ENCODE data around the gene KCTD7.
"Not testable (repeated sequence)": the region's sequence is repeated elsewhere in the genome, so short reads cannot be mapped to it uniquely, and the experiment has no call there.

The KCTD7 gene

DNA sequence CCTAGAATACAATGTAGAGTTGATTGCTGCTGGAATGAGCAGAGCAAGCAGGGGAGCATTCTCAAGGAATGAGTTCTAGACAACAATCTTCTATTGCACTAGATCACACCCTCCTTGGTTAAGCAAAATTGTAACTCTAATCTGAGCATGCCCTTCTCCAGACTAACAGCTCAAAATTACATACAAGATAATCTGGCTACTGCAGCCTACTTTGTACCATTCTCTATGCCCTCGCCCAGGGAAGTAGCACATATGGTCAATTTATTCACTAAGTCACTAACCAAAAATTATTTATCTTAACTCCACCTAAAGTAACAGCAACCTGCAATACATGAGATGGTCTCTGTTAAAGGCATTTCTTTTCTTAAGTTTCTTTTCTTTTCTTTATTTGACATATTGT lies 42.5 kb upstream of the KCTD7 start:
- H4K20me1 ChIP-seq (ENCODE audit: insufficient read depth, low read length) = peaks cover 56% of the 10 kb centered on the region
- H2AFZ ChIP-seq (ENCODE audit: low read depth, low read length) = no peak overlapping the region
- H3K4me2 ChIP-seq (ENCODE audit: insufficient read depth, low read length) = no peak overlapping the region
- H3K79me2 ChIP-seq (ENCODE audit: insufficient read depth, low read length) = peaks cover 99% of the 10 kb centered on the region
- no peaks in the 10 kb centered on the region for H3K27me3 ChIP-seq (ENCODE audit: insufficient read depth, low read length, poor library complexity)
- H3K36me3 ChIP-seq (ENCODE audit: insufficient read depth, low read length) = peaks cover 36% of the 10 kb centered on the region
- no peak for TF ChIP-seq EZH2 (IDR thresholded peaks at IDR 0.05; ENCODE audit: borderline replicate concordance, low read depth, low read length, severe bottlenecking)
- TF ChIP-seq, protein P1, sequence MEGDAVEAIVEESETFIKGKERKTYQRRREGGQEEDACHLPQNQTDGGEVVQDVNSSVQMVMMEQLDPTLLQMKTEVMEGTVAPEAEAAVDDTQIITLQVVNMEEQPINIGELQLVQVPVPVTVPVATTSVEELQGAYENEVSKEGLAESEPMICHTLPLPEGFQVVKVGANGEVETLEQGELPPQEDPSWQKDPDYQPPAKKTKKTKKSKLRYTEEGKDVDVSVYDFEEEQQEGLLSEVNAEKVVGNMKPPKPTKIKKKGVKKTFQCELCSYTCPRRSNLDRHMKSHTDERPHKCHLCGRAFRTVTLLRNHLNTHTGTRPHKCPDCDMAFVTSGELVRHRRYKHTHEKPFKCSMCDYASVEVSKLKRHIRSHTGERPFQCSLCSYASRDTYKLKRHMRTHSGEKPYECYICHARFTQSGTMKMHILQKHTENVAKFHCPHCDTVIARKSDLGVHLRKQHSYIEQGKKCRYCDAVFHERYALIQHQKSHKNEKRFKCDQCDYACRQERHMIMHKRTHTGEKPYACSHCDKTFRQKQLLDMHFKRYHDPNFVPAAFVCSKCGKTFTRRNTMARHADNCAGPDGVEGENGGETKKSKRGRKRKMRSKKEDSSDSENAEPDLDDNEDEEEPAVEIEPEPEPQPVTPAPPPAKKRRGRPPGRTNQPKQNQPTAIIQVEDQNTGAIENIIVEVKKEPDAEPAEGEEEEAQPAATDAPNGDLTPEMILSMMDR (IDR thresholded peaks at IDR 0.05; ENCODE audit: borderline replicate concordance, extremely low read depth, low read length, poor library complexity, severe bottlenecking) = no peak
- no peaks in the 10 kb centered on the region for H3K9me3 ChIP-seq (ENCODE audit: insufficient read depth, low read length, severe bottlenecking)
- no peak for DNase-seq
- H3K9ac ChIP-seq (ENCODE audit: low read depth, low read length) = no peak overlapping the region
- H3K4me1 ChIP-seq (ENCODE audit: insufficient read depth, low read length) = peaks cover 20% of the 10 kb centered on the region
- no peak overlapping the region for H3K27ac ChIP-seq (ENCODE audit: low read length)
- no peak for ATAC-seq (ENCODE audit: insufficient read depth, low read depth)
- H3K4me3 ChIP-seq (ENCODE audit: low read depth in 1 of 2, low read length in 2 of 2) = no peak overlapping the region

DNA sequence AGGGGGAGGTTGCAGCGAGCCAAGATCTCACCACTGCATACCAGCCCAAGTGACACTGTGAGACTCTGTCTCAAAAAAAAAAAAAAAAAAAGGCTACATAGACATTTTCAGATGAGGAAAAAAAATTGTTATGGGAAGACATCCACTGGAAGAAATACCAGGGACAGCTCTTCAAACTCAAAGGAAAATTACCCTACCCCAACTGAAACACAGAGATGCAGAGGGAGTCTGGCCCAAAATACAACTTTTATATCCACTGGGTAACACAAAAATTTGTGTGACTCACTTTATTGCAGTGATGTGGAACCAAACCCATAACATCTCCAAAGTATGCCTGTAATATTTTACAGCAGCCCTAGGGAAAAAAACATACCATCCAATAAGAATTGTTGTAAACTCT lies 40.5 kb upstream of the KCTD7 start:
- H3K4me1 ChIP-seq (ENCODE audit: insufficient read depth, low read length) = peaks cover 32% of the 10 kb centered on the region
- peaks cover 50% of the 10 kb centered on the region for H4K20me1 ChIP-seq (ENCODE audit: insufficient read depth, low read length)

DNA sequence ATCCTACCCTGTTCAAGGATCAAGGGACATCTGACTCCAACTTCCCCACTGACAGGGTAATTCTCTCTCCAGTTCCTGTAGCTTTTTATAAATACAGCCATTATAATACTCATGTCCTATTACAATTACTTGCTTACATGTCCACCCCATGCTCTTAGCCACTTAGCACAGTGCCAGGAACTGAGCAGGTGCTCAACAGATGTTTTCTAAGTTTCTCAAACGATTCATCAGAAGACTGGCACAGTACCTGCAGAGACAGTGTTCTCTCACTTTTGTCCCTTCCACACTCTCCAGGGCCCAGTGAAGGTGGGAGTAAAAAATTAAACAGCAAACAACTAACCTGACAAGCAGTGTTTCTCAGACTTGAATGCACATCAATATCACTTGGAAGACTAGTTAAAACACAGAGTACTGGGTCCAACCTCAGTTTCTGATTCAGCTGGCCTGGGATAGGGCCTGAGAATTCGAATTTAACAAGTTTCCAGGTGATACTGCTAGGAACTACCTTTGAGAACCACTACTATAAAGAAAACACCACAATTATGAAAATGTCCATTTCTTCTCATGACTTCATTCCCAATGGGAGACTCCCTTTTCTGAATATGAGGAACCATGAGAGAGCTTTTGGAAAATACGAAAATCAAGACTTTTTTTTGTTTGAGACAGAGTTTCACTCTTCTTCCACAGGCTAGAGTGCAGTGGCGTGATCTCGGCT lies 39.7 kb upstream of the KCTD7 start:
- Histone ChIP-seq H4K20me1 (ENCODE audit: insufficient read depth, low read length) (peaks cover 50% of the 10 kb centered on the region), H3K9ac (ENCODE audit: low read depth, low read length) (peak overlapping the region; percentile 6), H3K79me2 (ENCODE audit: insufficient read depth, low read length) (peaks cover 88% of the 10 kb centered on the region), H3K4me1 (ENCODE audit: insufficient read depth, low read length) (peaks cover 35% of the 10 kb centered on the region), H3K36me3 (ENCODE audit: insufficient read depth, low read length) (peaks cover 15% of the 10 kb centered on the region), H3K4me2 (ENCODE audit: insufficient read depth, low read length) (peak overlapping the region; percentile 67)
- H3K27me3 ChIP-seq (ENCODE audit: insufficient read depth, low read length, poor library complexity); H3K27ac ChIP-seq (ENCODE audit: low read length); ATAC-seq (ENCODE audit: insufficient read depth, low read depth); DNase-seq; H3K9me3 ChIP-seq (ENCODE audit: insufficient read depth, low read length, severe bottlenecking); H2AFZ ChIP-seq (ENCODE audit: low read depth, low read length); H3K4me3 ChIP-seq (ENCODE audit: low read depth in 1 of 2, low read length in 2 of 2): not testable (repeated sequence)

More for the DNA sequence above, 40.5 kb upstream of the KCTD7 start:
- not testable (repeated sequence) for H2AFZ ChIP-seq (ENCODE audit: low read depth, low read length); H3K9me3 ChIP-seq (ENCODE audit: insufficient read depth, low read length, severe bottlenecking); H3K27ac ChIP-seq (ENCODE audit: low read length); H3K27me3 ChIP-seq (ENCODE audit: insufficient read depth, low read length, poor library complexity); H3K4me2 ChIP-seq (ENCODE audit: insufficient read depth, low read length); H3K4me3 ChIP-seq (ENCODE audit: low read depth in 1 of 2, low read length in 2 of 2); H3K9ac ChIP-seq (ENCODE audit: low read depth, low read length); DNase-seq; ATAC-seq (ENCODE audit: insufficient read depth, low read depth)
- peaks cover 96% of the 10 kb centered on the region for H3K79me2 ChIP-seq (ENCODE audit: insufficient read depth, low read length)
- H3K36me3 ChIP-seq (ENCODE audit: insufficient read depth, low read length) = peaks cover 23% of the 10 kb centered on the region

DNA sequence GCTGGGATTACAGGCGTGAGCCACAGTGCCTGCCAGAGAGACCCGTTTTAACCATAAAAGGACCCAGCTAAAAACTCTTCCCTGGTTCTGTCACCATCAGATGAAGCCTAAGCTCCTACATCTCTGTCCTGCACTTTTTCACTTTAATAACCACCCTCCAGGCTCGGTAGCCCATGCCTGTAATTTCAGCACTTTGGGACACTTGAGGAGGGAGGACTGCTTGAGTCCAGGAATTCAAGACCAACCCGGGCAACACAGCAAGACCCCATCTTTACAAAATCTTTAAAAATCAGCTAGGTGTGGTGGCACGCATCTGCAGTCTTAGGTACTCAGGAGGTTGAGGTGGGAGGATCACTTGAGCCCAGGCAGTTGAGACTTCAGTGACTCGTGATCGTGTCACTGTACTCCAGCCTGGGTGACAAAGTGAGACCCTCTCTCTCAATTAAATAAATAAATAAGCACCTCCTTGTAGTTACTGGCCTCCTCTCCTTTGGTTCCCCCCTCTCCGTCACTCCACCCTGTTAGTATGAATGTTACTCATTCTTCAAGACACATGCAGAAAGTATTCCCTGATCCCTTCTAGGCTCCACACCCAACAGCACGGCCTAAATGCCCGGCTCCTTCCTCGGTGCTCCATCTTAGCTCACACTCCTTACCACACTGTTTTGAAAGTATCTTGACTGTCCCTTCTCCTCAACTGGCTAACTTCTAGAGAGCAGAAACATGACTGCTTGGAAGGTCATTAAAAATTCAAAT lies 38.2 kb upstream of the KCTD7 start:
- Histone ChIP-seq H3K4me3 (ENCODE audit: low read depth in 1 of 2, low read length in 2 of 2) (peak overlapping the region in 1 of 2 experiments; percentile 94; a peak in 2 of 4 replicates), H3K4me2 (ENCODE audit: insufficient read depth, low read length) (peak overlapping the region; percentile 67), H3K9ac (ENCODE audit: low read depth, low read length) (peak overlapping the region; percentile 92; the same call in 1 of the 2 replicates), H3K4me1 (ENCODE audit: insufficient read depth, low read length) (peaks cover 35% of the 10 kb centered on the region), H4K20me1 (ENCODE audit: insufficient read depth, low read length) (peaks cover 40% of the 10 kb centered on the region), H3K36me3 (ENCODE audit: insufficient read depth, low read length) (peaks cover 13% of the 10 kb centered on the region), H3K79me2 (ENCODE audit: insufficient read depth, low read length) (peaks cover 74% of the 10 kb centered on the region)
- H3K27me3 ChIP-seq (ENCODE audit: insufficient read depth, low read length, poor library complexity); H2AFZ ChIP-seq (ENCODE audit: low read depth, low read length); H3K27ac ChIP-seq (ENCODE audit: low read length); ATAC-seq (ENCODE audit: insufficient read depth, low read depth); DNase-seq; H3K9me3 ChIP-seq (ENCODE audit: insufficient read depth, low read length, severe bottlenecking): not testable (repeated sequence)

DNA sequence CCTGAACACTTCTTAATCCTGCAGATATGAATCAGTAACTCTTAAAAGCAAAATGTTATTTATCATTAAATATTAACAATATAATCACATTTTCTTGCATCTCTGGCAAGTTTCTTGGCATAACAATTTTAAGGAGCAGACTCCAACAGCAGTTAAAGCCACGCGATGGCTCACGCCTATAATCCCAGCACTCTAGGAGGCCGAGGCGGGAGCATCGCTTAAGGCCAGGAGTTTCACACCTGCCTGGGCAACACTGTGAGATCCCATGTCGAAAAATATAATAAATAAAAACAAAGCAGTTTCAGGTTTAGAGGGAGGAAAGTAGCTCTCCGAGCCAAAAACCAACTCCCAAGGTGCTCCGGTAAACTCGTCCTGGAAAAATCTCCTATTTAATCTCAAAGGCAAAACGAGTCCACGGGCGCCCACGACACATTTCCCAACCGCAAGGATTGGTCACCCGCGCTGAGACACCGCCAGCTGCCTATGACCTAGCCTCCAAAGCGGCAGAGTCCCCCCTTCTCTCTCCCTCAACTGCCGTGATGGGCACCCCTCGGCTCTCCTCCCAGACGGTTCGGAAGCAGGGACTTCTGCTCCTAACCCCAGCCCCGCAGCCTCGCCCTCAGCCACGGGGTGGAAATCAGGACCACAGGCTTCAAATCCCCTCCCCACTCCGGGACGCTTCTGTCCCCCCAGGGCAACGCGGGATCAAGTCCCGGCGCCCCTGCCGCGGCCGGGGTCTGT lies 37.5 kb upstream of the KCTD7 start:
- peaks cover 10% of the 10 kb centered on the region for H3K36me3 ChIP-seq (ENCODE audit: insufficient read depth, low read length)
- H3K4me1 ChIP-seq (ENCODE audit: insufficient read depth, low read length) = peaks cover 35% of the 10 kb centered on the region
- DNase-seq; H3K9me3 ChIP-seq (ENCODE audit: insufficient read depth, low read length, severe bottlenecking); H3K27me3 ChIP-seq (ENCODE audit: insufficient read depth, low read length, poor library complexity): not testable (repeated sequence)
- H2AFZ ChIP-seq (ENCODE audit: low read depth, low read length) = peak overlapping the region; percentile 61
- H3K27ac ChIP-seq (ENCODE audit: low read length) = peak overlapping the region; percentile 77
- H3K9ac ChIP-seq (ENCODE audit: low read depth, low read length) = peak overlapping the region; percentile 92
- H3K4me2 ChIP-seq (ENCODE audit: insufficient read depth, low read length) = peak overlapping the region; percentile 67
- peak; percentile 34 for ATAC-seq (ENCODE audit: insufficient read depth, low read depth)
- peak overlapping the region; percentile 94 to 99 for H3K4me3 ChIP-seq (ENCODE audit: low read depth in 1 of 2, low read length in 2 of 2)
- peaks cover 66% of the 10 kb centered on the region for H3K79me2 ChIP-seq (ENCODE audit: insufficient read depth, low read length)
- peaks cover 38% of the 10 kb centered on the region for H4K20me1 ChIP-seq (ENCODE audit: insufficient read depth, low read length)
